Activated CD4-positive, alpha-beta T cell treated with anti-CD3 and anti-CD28 coated beads, Interleukin-2, Interleukin-4, amounts not matched to agents 100 ng/mL and 50 ng/mL, durations not matched to agents 16 hours and 8 hours (primary cell): ENCODE data around the gene JMJD4.
A peak's percentile ranks its signal among the peaks of the same experiment; 100 is the strongest.
"Not testable (repeated sequence)": the region's sequence is repeated elsewhere in the genome, so short reads cannot be mapped to it uniquely, and the experiment has no call there.

Source experiments
- DNase-seq: peaks from one replicate; pipeline ENCODE4 v3.0.0-alpha.2; 2020; ENCODE audit warnings: low spot score

The JMJD4 gene

DNA sequence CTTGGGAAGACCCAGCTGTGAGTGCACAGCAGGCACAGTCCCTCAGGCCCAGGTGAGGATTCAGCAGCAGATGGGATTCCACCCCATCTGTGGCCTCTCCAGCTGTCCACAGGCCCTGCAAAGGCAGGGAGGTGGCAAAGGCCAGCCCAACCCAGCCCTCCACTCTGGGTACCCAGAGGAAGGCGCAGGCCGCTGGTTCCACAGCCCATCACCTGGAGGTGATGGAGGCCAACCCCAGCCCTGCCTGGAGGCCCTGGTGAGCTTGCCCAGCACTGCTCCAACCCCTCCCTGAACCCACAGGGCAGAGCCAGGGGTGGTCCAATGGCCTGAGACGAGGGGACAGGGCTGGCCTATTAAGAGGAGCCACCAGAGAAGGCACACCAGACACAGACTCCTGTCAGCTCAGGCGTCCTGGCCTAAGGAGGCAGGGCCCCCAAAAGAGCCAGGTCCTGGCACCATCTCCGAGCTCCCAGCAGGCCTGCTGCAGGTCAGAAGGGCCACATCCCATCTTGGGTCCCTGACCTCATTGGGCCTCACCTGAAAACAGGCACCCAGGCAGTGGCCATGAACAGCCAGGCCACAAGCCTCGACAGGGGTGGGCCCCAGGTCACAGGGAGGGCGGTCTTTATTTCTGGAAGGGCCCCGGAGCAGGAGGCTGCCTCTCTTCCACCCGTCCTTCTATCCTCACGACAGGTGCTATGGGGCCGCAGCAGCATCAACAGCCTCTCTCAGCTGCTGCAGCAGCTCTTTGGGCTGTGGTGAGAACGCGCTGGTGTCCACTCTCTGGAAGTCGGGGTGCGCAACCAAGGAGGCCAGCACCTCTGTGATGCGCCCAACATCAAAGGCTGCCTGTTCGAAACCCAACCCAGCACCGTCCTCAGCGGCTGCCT, 3.2 kb downstream of the JMJD4 start:
- no peak for DNase-seq

- DNase-seq = no peak
Measured at GRCh38 chr1:227731241-227731677, 3.8 kb downstream of the JMJD4 start.

- no peak for DNase-seq
Measured at GRCh38 chr1:227730630-227731151, 4.4 kb downstream of the JMJD4 start.

DNA sequence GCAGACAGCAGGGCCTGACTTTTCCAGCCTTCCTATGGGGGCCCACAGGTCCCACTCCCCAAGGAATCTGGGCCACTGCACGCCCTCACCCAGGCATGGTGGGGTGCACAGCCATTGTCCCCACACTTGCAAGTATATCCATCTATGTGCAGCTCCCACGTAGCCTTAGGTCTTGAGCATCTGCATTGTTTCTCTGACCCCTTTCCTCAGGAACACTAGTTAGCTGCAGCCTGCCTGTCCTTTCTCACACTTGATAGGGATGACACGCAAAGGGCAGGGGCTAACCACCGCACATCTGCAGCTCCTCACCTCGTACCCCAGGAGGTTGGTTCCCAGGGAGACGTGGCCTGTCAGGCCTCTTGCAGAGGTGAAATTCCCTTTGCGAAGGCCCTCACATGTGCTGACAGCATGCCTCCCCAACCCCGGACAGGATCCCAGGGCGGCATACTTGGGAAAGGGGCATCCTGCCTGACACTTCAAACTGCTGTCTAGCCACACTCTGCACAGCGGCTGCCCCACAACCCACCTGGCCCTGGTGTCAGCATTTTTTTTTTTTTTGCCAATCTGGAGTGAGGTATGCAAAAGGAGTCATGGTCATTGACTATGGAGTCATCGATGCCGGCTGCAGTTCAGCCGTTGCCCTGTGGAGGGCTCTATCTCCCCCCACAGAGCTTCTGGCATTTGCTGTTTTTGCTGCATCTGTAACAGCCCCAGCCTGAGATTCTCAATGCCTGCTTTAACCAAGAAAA, 5.0 kb downstream of the JMJD4 start:
- peak; percentile 51 for DNase-seq

GRCh38 chr1:227729144-227729880, 5.8 kb downstream of the JMJD4 start:
- DNase-seq = no peak

DNA sequence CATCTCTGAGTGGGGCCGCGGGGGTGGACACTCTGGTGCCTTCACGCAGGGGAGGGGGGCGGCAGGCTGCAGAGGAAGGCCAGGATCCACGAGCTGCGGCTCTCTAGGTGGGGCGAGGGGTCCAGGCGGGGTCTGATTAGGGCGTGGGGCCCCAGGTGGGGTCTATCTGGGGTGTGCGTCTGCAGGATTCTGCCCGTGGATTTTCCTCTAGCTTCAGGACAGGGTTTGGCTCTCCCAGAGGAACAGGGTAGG, 6.3 kb downstream of the JMJD4 start:
- no peak for DNase-seq

DNA sequence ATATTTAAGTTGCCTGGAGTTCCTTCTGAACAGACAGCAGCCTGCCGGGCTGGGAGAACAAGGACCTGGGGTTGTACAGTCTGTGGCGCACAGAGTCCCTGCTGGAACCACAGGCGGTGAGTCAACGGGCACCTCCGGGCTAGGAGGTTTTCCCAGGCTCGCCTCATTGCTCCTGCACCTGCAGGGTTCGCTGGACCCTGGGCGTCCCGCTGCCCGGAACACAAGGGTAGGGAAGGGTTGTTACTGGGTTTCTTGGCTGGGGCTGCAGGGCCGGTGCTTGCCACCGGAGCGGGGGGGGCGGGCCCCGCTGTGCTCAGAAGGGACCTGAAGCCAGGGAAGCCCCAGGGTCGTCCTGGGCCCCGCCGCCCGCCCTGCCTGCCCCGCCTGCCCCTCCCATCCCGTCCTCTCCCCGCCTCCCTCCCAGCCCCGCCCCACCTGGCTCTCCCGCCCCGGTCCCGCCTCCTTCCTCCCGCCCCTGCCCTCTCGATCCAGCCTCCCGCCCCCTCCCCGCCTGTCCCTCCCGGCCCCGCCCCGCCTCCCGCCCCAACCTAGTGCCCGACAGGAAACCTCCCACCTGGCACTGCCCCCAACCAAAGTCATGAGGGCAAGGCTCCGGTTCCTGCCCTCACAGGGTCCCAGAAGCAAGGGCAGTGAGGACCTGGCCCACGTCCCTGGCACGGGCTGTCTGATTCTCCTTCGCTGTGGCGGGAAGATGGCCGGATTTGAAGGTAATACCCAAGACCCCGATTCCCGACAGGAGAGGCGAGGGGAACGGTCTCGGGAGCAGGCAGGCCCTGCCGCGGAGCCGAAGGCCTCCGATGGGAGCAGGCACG, 6.8 kb downstream of the JMJD4 start:
- peak; percentile 56 for DNase-seq

- DNase-seq = no peak
Measured at GRCh38 chr1:227726924-227727599, 8.0 kb downstream of the JMJD4 start.

- no peak for DNase-seq
Measured at GRCh38 chr1:227726318-227726717, 8.8 kb downstream of the JMJD4 start.

- DNase-seq = no peak
Measured at GRCh38 chr1:227725046-227725445, 10.1 kb downstream of the JMJD4 start.

- DNase-seq = no peak
Measured at GRCh38 chr1:227723474-227723873, 11.6 kb downstream of the JMJD4 start.

GRCh38 chr1:227718932-227719331, 16.2 kb downstream of the JMJD4 start:
- DNase-seq = no peak

- no peak for DNase-seq
Measured at GRCh38 chr1:227712648-227713047, 22.5 kb downstream of the JMJD4 start.

DNA sequence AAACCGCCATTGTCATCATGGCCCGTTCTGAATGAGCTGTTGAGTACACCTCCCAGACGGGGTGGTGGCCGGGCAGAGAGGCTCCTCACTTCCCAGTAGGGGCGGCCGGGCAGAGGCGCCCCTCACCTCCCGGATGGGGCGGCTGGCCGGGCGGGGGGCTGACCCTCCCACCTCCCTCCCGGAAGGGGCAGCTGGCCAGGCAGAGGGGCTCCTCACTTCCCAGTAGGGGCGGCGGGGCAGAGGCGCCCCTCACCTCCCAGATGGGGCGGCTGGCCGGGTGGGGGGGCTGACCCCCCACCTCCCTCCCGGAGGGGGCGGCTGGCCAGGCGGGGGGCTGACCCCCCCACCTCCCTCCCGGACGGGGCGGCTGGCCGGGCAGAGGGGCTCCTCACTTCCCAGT, 24.6 kb downstream of the JMJD4 start:
- not testable (repeated sequence) for DNase-seq

- DNase-seq = no peak
Measured at GRCh38 chr1:227709451-227709850, 25.7 kb downstream of the JMJD4 start.

- no peak for DNase-seq
Measured at GRCh38 chr1:227707846-227708245, 27.3 kb downstream of the JMJD4 start.

- DNase-seq = not testable (repeated sequence)
Measured at GRCh38 chr1:227701631-227702030, 33.5 kb downstream of the JMJD4 start.

- DNase-seq = no peak
Measured at GRCh38 chr1:227697321-227697864, 37.7 kb downstream of the JMJD4 start.

- DNase-seq = no peak
Measured at GRCh38 chr1:227685807-227686206, 49.3 kb downstream of the JMJD4 start.
